ENCODE measurements around the gene PTGER2.

DNA sequence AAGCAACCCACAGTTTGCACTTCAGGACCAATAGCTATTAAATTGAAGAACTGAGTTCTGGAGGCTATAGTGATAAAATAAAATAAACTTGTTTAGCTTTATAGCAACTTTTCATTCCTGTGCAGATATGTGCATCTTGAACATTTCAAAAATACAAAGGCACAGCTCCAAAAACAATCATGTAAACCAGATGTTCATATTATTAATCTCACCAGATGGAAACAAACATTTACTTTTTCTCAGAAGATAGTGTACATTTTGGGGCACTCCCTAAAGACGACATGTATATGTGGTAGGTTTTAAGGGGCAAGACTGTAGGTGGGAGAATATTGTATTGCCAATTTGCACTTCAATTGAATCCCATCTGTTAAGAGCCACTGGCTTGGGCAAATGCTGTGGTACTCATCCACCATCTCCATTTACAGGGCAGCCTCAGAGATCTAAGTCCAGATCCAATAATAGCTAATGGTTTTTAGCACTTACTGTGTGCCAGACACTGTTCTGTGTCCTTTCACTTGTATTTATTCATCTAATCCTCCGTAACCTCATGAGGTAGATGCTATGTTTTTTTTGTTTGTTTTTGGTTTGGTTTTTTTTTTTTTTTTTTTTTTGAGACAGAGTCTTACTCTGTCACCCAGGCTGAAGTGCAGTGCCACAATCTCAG lies 49.1 kb downstream of the PTGER2 start:
- TF ChIP-seq, protein P1, sequence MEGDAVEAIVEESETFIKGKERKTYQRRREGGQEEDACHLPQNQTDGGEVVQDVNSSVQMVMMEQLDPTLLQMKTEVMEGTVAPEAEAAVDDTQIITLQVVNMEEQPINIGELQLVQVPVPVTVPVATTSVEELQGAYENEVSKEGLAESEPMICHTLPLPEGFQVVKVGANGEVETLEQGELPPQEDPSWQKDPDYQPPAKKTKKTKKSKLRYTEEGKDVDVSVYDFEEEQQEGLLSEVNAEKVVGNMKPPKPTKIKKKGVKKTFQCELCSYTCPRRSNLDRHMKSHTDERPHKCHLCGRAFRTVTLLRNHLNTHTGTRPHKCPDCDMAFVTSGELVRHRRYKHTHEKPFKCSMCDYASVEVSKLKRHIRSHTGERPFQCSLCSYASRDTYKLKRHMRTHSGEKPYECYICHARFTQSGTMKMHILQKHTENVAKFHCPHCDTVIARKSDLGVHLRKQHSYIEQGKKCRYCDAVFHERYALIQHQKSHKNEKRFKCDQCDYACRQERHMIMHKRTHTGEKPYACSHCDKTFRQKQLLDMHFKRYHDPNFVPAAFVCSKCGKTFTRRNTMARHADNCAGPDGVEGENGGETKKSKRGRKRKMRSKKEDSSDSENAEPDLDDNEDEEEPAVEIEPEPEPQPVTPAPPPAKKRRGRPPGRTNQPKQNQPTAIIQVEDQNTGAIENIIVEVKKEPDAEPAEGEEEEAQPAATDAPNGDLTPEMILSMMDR (IDR thresholded peaks at IDR 0.05): no peak
- no peak for TF ChIP-seq POLR2A (IDR thresholded peaks at IDR 0.05)
